IMR-90 (cell line): ENCODE data around the gene FAM210B. TPM values are rescaled to one million over a fixed set of nuclear protein-coding genes. Genes with fewer than 3 reads are reported as not detected.

ENCODE experiments used
- ATAC-seq: fragments of 200-7000 bp; cut with Tn5 transposase; 2 replicates; pipeline ENCODE4 v1.9.1; 2020; ENCODE audit warnings: low read depth, mild to moderate bottlenecking, moderate library complexity
- BruUV-seq: library from RNA; stranded (reverse); fragments of 400-500 nt; replicated peaks from 2 replicates; lab custom pipeline; 2021; lab: Mats Ljungman, UMichigan
- CTCF ChIA-PET: fragments of 300-600 bp; formaldehyde crosslinking; extraction: SDS; loops from one replicate; lab custom pipeline; 2021; ENCODE audit warnings: antibody characterized with exemption; lab: Yijun Ruan, JAX
- POLR2A ChIA-PET: fragments of 300-600 bp; sonication (Branson Sonifier 250); formaldehyde crosslinking; loops from one replicate; lab custom pipeline; 2022; ENCODE audit warnings: antibody characterized with exemption; ENCODE audit not compliant: unreplicated experiment; lab: Charles Lee
- DNase-seq: peaks from one replicate; pipeline ENCODE4 v3.0.0; 2013
- H2AFZ ChIP-seq: replicated peaks from 2 replicates; pipeline ENCODE3; 2013; ENCODE audit warnings: low read length, mild to moderate bottlenecking; ENCODE audit not compliant: poor library complexity
- H2AK5ac ChIP-seq: 2 replicates; pipeline ENCODE4 v1.6.1; 2013; ENCODE audit warnings: low read depth, low read length, inconsistent platforms
- H2AK9ac ChIP-seq: replicated peaks from 2 replicates; pipeline ENCODE3; 2013; ENCODE audit warnings: mild to moderate bottlenecking, low read depth, low read length, moderate library complexity; ENCODE audit not compliant: poor library complexity
- H2BK120ac ChIP-seq: 2 replicates; pipeline ENCODE4 v1.6.1; 2013; ENCODE audit warnings: low read depth, low read length, inconsistent platforms
- H2BK15ac ChIP-seq: 3 replicates; pipeline ENCODE4 v1.6.1; 2013; ENCODE audit warnings: low read depth, low read length, inconsistent platforms
- H2BK20ac ChIP-seq: 2 replicates; pipeline ENCODE4 v1.6.1; 2013; ENCODE audit warnings: low read depth, mild to moderate bottlenecking, inconsistent platforms, low read length, moderate library complexity
- H2BK5ac ChIP-seq: 2 replicates; pipeline ENCODE4 v1.6.1; 2013; ENCODE audit warnings: mild to moderate bottlenecking, low read depth, low read length, inconsistent platforms; ENCODE audit not compliant: poor library complexity, severe bottlenecking
- H3K14ac ChIP-seq: replicated peaks from 2 replicates; pipeline ENCODE4 v1.6.1; 2013; ENCODE audit warnings: low read depth, low read length, inconsistent platforms
- H3K18ac ChIP-seq: 2 replicates; pipeline ENCODE4 v1.6.1; 2013; ENCODE audit warnings: low read depth, low read length, control low read depth
- H3K23ac ChIP-seq: 2 replicates; pipeline ENCODE4 v1.6.1; 2013; ENCODE audit warnings: low read depth, low read length, inconsistent platforms
- H3K27ac ChIP-seq: 2 replicates; pipeline ENCODE4 v1.5.1; 2013; ENCODE audit warnings: mild to moderate bottlenecking, control low read depth, low read length; ENCODE audit not compliant: insufficient read depth
- H3K27me3 ChIP-seq: 2 replicates; pipeline ENCODE4 v1.6.1; 2013; ENCODE audit warnings: low read length; ENCODE audit not compliant: control insufficient read depth, insufficient read depth
- H3K36me3 ChIP-seq: 2 replicates; pipeline ENCODE4 v1.6.1; 2013; ENCODE audit warnings: low read length, mixed read lengths; ENCODE audit not compliant: control insufficient read depth, insufficient read depth
- H3K4ac ChIP-seq: 2 replicates; pipeline ENCODE4 v1.6.1; 2013; ENCODE audit warnings: low read depth, low read length, inconsistent platforms
- H3K4me1 ChIP-seq: 2 replicates; pipeline ENCODE4 v1.6.1; 2013; ENCODE audit warnings: low read length, mixed read lengths; ENCODE audit not compliant: control insufficient read depth, insufficient read depth
- H3K4me2 ChIP-seq: 2 replicates; pipeline ENCODE4 v1.6.1; 2013; ENCODE audit warnings: low read depth, mild to moderate bottlenecking, control low read depth, low read length, moderate library complexity
- H3K4me3 ChIP-seq: 2 replicates; pipeline ENCODE4 v1.5.1; 2013; ENCODE audit warnings: low read depth, mild to moderate bottlenecking, control low read depth, low read length, moderate library complexity; ENCODE audit not compliant: insufficient read depth
- H3K56ac ChIP-seq: 2 replicates; pipeline ENCODE4 v1.6.1; 2013; ENCODE audit warnings: low read length, inconsistent platforms; ENCODE audit not compliant: insufficient read depth; ENCODE audit errors: extremely low read depth
- H3K79me1 ChIP-seq, 2 experiments: 2 replicates each; pipeline ENCODE4 v1.6.1; 2013; ENCODE audit warnings: low read length in 2 of 2, inconsistent platforms in 1 of 2, low read depth in 1 of 2
- H3K9ac ChIP-seq: 2 replicates; pipeline ENCODE4 v1.6.1; 2013; ENCODE audit warnings: low read depth, low read length, control low read depth
- H3K9me1 ChIP-seq: 2 replicates; pipeline ENCODE4 v1.6.1; 2013; ENCODE audit warnings: low read length, inconsistent platforms; ENCODE audit not compliant: insufficient read depth
- H3K9me3 ChIP-seq: 2 replicates; pipeline ENCODE4 v1.6.1; 2013; ENCODE audit warnings: low read length; ENCODE audit not compliant: control insufficient read depth, insufficient read depth
- H4K20me1 ChIP-seq: 2 replicates; pipeline ENCODE4 v1.6.1; 2013; ENCODE audit warnings: low read length, inconsistent platforms; ENCODE audit not compliant: insufficient read depth
- H4K5ac ChIP-seq: 2 replicates; pipeline ENCODE4 v1.6.1; 2013; ENCODE audit warnings: mild to moderate bottlenecking, low read depth, low read length, control low read depth
- H4K8ac ChIP-seq, 2 experiments: 2 replicates each; pipeline ENCODE4 v1.6.1; 2013; ENCODE audit warnings: low read depth in 2 of 2, low read length in 2 of 2, control low read depth in 1 of 2, inconsistent platforms in 1 of 2
- H4K91ac ChIP-seq: 2 replicates; pipeline ENCODE4 v1.6.1; 2013; ENCODE audit warnings: low read depth, low read length, inconsistent platforms; ENCODE audit not compliant: insufficient read depth
- BHLHE40 ChIP-seq: fragments of 150-350 bp; IDR thresholded peaks from 2 replicates; pipeline ENCODE4 v1.6.1; 2016; ENCODE audit warnings: mild to moderate bottlenecking, low read depth, low read length
- CEBPB ChIP-seq: IDR thresholded peaks from 2 replicates; pipeline ENCODE4 v1.6.1; 2012; ENCODE audit warnings: low read depth, low read length, improper control_type of control experiment
- CHD1 ChIP-seq: IDR thresholded peaks from 2 replicates; pipeline ENCODE4 v1.6.1; 2012; ENCODE audit warnings: low read depth, low read length, improper control_type of control experiment
- CTCF ChIP-seq: conservative IDR thresholded peaks from 2 replicates; pipeline ENCODE4 v1.5.1; 2012; ENCODE audit warnings: mild to moderate bottlenecking, low read depth, low read length, improper control_type of control experiment
- ELK1 ChIP-seq: fragments of 150-350 bp; IDR thresholded peaks from 2 replicates; pipeline ENCODE4 v1.6.1; 2016; ENCODE audit warnings: low read depth, mild to moderate bottlenecking, low read length, moderate library complexity, borderline replicate concordance
- FOS ChIP-seq: fragments of 150-350 bp; IDR thresholded peaks from 2 replicates; pipeline ENCODE4 v1.6.1; 2016; ENCODE audit warnings: low read depth, low read length
- MAFK ChIP-seq: IDR thresholded peaks from 2 replicates; pipeline ENCODE4 v1.6.1; 2012; ENCODE audit warnings: low read depth, low read length, improper control_type of control experiment
- MAZ ChIP-seq: IDR thresholded peaks from 2 replicates; pipeline ENCODE4 v1.6.1; 2012; ENCODE audit warnings: low read depth, mild to moderate bottlenecking, low read length, improper control_type of control experiment, moderate library complexity, borderline replicate concordance
- MXI1 ChIP-seq: IDR thresholded peaks from 2 replicates; pipeline ENCODE4 v1.6.1; 2012; ENCODE audit warnings: low read depth, mild to moderate bottlenecking, low read length, moderate library complexity, borderline replicate concordance
- NFE2L2 ChIP-seq: fragments of 150-350 bp; IDR thresholded peaks from 2 replicates; pipeline ENCODE4 v1.6.1; 2016; ENCODE audit warnings: low read depth, mild to moderate bottlenecking, low read length
- POLR2A ChIP-seq: IDR thresholded peaks from 2 replicates; pipeline ENCODE4 v1.6.1; 2012; ENCODE audit warnings: mild to moderate bottlenecking, low read depth, low read length
- RAD21 ChIP-seq: IDR thresholded peaks from 2 replicates; pipeline ENCODE4 v1.6.1; 2012; ENCODE audit warnings: low read length, improper control_type of control experiment
- RCOR1 ChIP-seq: IDR thresholded peaks from 2 replicates; pipeline ENCODE4 v1.6.1; 2012; ENCODE audit warnings: mild to moderate bottlenecking, low read length, improper control_type of control experiment; ENCODE audit not compliant: insufficient replicate concordance
- RFX5 ChIP-seq: IDR thresholded peaks from 2 replicates; pipeline ENCODE4 v1.8.0; 2012; ENCODE audit warnings: low read depth, mild to moderate bottlenecking, low read length, moderate library complexity
- SMC3 ChIP-seq: fragments of 150-350 bp; IDR thresholded peaks from 2 replicates; pipeline ENCODE4 v1.6.1; 2016; ENCODE audit warnings: low read depth, mild to moderate bottlenecking, antibody characterized with exemption, low read length, moderate library complexity
- USF2 ChIP-seq: fragments of 150-350 bp; IDR thresholded peaks from 2 replicates; pipeline ENCODE4 v1.6.1; 2017; ENCODE audit warnings: mild to moderate bottlenecking, antibody characterized with exemption, low read length, low read depth
- WGBS, 2 experiments: methylation state at CpG; one replicate each; pipeline versions ENCODE4 v1.1.5 to v1.1.7; 2013; ENCODE audit warnings: missing lambda C conversion rate in 2 of 2; ENCODE audit not compliant: insufficient read length in 1 of 2; ENCODE audit errors: extremely low coverage in 2 of 2; 5-methylcytosine and 5-hydroxymethylcytosine counted together
- dilution Hi-C: fragments of 300-500 bp; cut with HindIII; formaldehyde crosslinking; loops from one replicate; pipeline ENCODE4 v1.14.3; 2018; ENCODE audit warnings: low sequenced_read_pairs; ENCODE audit not compliant: unreplicated experiment
- in situ Hi-C: fragments of 300-500 bp; cut with MboI; formaldehyde crosslinking; loops from 3 replicates; pipeline ENCODE4 v1.14.3; 2019; ENCODE audit warnings: low sequenced_read_pairs, inconsistent platforms, mixed read lengths
- intact Hi-C: fragments of 100-400 bp; cut with micrococcal nuclease; formaldehyde crosslinking; loops from 2 replicates; pipeline ENCODE4 v1.10.0; 2022
- polyA plus RNA-seq, 3 experiments: library from polyadenylated mRNA; depleted of rRNA; stranded (reverse); fragments of >200 nt; gene quantifications; 2 replicates each; pipeline ENCODE4 v1.2.3, GENCODE V29; 2012; ENCODE audit warnings: low replicate concordance in 1 of 3
- total RNA-seq: library from RNA; depleted of rRNA; stranded (reverse); fragments of >200 nt; gene quantifications from 2 replicates; pipeline ENCODE4 v1.2.3, GENCODE V29; 2012

The FAM210B gene
- total and polyA plus RNA-seq, 2 of the 4 experiments (the other 2 are of a cell fraction), result 29.5 to 45.0 TPM

- Histone ChIP-seq H2AK9ac (no peak overlapping the region), H3K14ac (no peak overlapping the region), H3K4me2 (no peak overlapping the region), H2AFZ (no peak overlapping the region), H4K20me1 (no peaks in the 10 kb centered on the region), H4K91ac (no peak overlapping the region), H3K9me1 (no peaks in the 10 kb centered on the region), H3K27me3 (peaks cover 2% of the 10 kb centered on the region; the same call in 1 of the 2 replicates), H3K36me3 (no peaks in the 10 kb centered on the region), H3K56ac (no peak overlapping the region), H3K9ac (no peak overlapping the region), H2AK5ac (no peak overlapping the region), H2BK20ac (no peak overlapping the region), H3K23ac (no peak overlapping the region), H3K79me1 (no peaks in the 10 kb centered on the region), H2BK15ac (no peak overlapping the region), H3K27ac (no peak overlapping the region), H4K5ac (no peak overlapping the region), H3K9me3 (no peaks in the 10 kb centered on the region), H2BK120ac (no peak overlapping the region), H3K4me1 (peaks cover 2% of the 10 kb centered on the region; the same call in 1 of the 2 replicates), H3K4me3 (no peak overlapping the region), H3K4ac (no peak overlapping the region), H4K8ac (no peak overlapping the region), H3K18ac (no peak overlapping the region), H2BK5ac (no peak overlapping the region)
- intact Hi-C loops, result no loop called here
- ChIA-PET CTCF (no interaction called here), POLR2A (no interaction called here)
- in situ Hi-C loops, result loop anchor here (25.0 kb wide), 1 partner anchor 435 kb away; no protein-coding TSS in a partner anchor
- TF ChIP-seq RCOR1, result no peak
- TF ChIP-seq BHLHE40, result no peak
- no peak for TF ChIP-seq NFE2L2
- no peak for TF ChIP-seq MAZ
- no peak for TF ChIP-seq ELK1
- TF ChIP-seq CEBPB, result no peak
- no peak for TF ChIP-seq RFX5
- no peak for TF ChIP-seq FOS
- no peak for TF ChIP-seq POLR2A
- no peak for TF ChIP-seq RAD21
- no peak for TF ChIP-seq CHD1
- TF ChIP-seq MXI1, result no peak
- TF ChIP-seq USF2, result no peak
- no peak for TF ChIP-seq MAFK
- no peak for TF ChIP-seq CTCF
- TF ChIP-seq SMC3, result no peak
- dilution Hi-C loops, result no loop called here
- ATAC-seq, result no peak
- no TSS peak for BruUV-seq
- DNase-seq, result peak; percentile 27
- WGBS, 2 experiments, result no CpG with 5 or more reads among the region's 5 CpGs
These were observed 6.3 kb upstream of the FAM210B start for GRCh38 chr20:56352345-56353055.
